Fibroblast of skin of scalp (primary cell): ENCODE results near the gene DNAH10.

Experiments
- DNase-seq: peaks from one replicate; pipeline ENCODE4 v3.0.0-alpha.2; 2013

DNAH10 gene

GRCh38 chr12:123794027-123794426, 31.9 kb downstream of the DNAH10 start:
- DNase-seq, result no peak

- no peak for DNase-seq
These were observed 36.4 kb downstream of the DNAH10 start for GRCh38 chr12:123798518-123798917.

GRCh38 chr12:123799227-123799626, 37.1 kb downstream of the DNAH10 start:
- DNase-seq, result no peak

GRCh38 chr12:123801573-123802178, 39.6 kb downstream of the DNAH10 start:
- peak; percentile 27 for DNase-seq

GRCh38 chr12:123805173-123805572, 43.1 kb downstream of the DNAH10 start:
- DNase-seq, result no peak

GRCh38 chr12:123807002-123807401, 44.9 kb downstream of the DNAH10 start:
- no peak for DNase-seq

GRCh38 chr12:123807670-123808069, 45.6 kb downstream of the DNAH10 start:
- peak; percentile 37 for DNase-seq

GRCh38 chr12:123808167-123808566, 46.1 kb downstream of the DNAH10 start:
- DNase-seq, result peak; percentile 48

GRCh38 chr12:123813349-123813748, 51.2 kb downstream of the DNAH10 start:
- peak; percentile 74 for DNase-seq

- DNase-seq, result no peak
These were observed 53.9 kb downstream of the DNAH10 start for GRCh38 chr12:123815968-123816367.

GRCh38 chr12:123816896-123817537, 54.9 kb downstream of the DNAH10 start:
- no peak for DNase-seq

GRCh38 chr12:123822804-123823203, 60.7 kb downstream of the DNAH10 start:
- no peak for DNase-seq

GRCh38 chr12:123828120-123828519, 66.0 kb downstream of the DNAH10 start:
- no peak for DNase-seq

- no peak for DNase-seq
These were observed 66.9 kb downstream of the DNAH10 start for GRCh38 chr12:123828854-123829547.

GRCh38 chr12:123829561-123829960, 67.5 kb downstream of the DNAH10 start:
- DNase-seq, result no peak

GRCh38 chr12:123830675-123831074, 68.6 kb downstream of the DNAH10 start:
- DNase-seq, result no peak

GRCh38 chr12:123832052-123832451, 70.0 kb downstream of the DNAH10 start:
- no peak for DNase-seq

GRCh38 chr12:123833830-123834229, 71.7 kb downstream of the DNAH10 start:
- DNase-seq, result no peak

GRCh38 chr12:123834845-123835244, 72.7 kb downstream of the DNAH10 start:
- DNase-seq, result no peak

- no peak for DNase-seq
These were observed 74.2 kb downstream of the DNAH10 start for GRCh38 chr12:123836292-123836691.

GRCh38 chr12:123839826-123840225, 77.7 kb downstream of the DNAH10 start:
- DNase-seq, result no peak

- DNase-seq, result no peak
These were observed 78.8 kb downstream of the DNAH10 start for GRCh38 chr12:123840765-123841425.
